HG02642 (cell line): ENCODE measurements around the gene TRDN.
"Not testable (repeated sequence)": the region's sequence is repeated elsewhere in the genome, so short reads cannot be mapped to it uniquely, and the experiment has no call there.

Experiments used
- ATAC-seq: cut with Tn5 transposase; IDR thresholded peaks from one replicate; pipeline ENCODE4 v1.9.1; 2021; ENCODE audit warnings: mild to moderate bottlenecking; ENCODE audit not compliant: unreplicated experiment, poor library complexity

The TRDN gene

GRCh38 chr6:123321020-123321419 is 315.7 kb downstream of the TRDN start:
- ATAC-seq: no peak

GRCh38 chr6:123316733-123317323 is 319.9 kb downstream of the TRDN start:
- no peak for ATAC-seq

GRCh38 chr6:123314459-123314858 is 322.3 kb downstream of the TRDN start:
- not testable (repeated sequence) for ATAC-seq

GRCh38 chr6:123309130-123309529 is 327.6 kb downstream of the TRDN start:
- ATAC-seq: no peak

- ATAC-seq: no peak
Measured at GRCh38 chr6:123306334-123306733, 330.4 kb downstream of the TRDN start.

GRCh38 chr6:123295672-123296071 is 341.1 kb downstream of the TRDN start:
- no peak for ATAC-seq

GRCh38 chr6:123295181-123295580 is 341.6 kb downstream of the TRDN start:
- no peak for ATAC-seq

GRCh38 chr6:123288649-123289048 is 348.1 kb downstream of the TRDN start:
- ATAC-seq: no peak

- ATAC-seq: no peak
Measured at GRCh38 chr6:123276546-123276980, 360.2 kb downstream of the TRDN start.

GRCh38 chr6:123263981-123264380 is 372.8 kb downstream of the TRDN start:
- ATAC-seq: no peak

GRCh38 chr6:123240626-123241025 is 396.1 kb downstream of the TRDN start:
- no peak for ATAC-seq

GRCh38 chr6:123233336-123233735 is 403.4 kb downstream of the TRDN start:
- ATAC-seq: no peak

- not testable (repeated sequence) for ATAC-seq
Measured at GRCh38 chr6:123227789-123228188, 409.0 kb downstream of the TRDN start.

GRCh38 chr6:123226398-123226797 is 410.4 kb downstream of the TRDN start:
- ATAC-seq: no peak

GRCh38 chr6:123224077-123224476 is 412.7 kb downstream of the TRDN start:
- ATAC-seq: no peak

GRCh38 chr6:123223461-123223860 is 413.3 kb downstream of the TRDN start:
- no peak for ATAC-seq

- ATAC-seq: no peak
Measured at GRCh38 chr6:123215211-123215610, 421.5 kb downstream of the TRDN start.

- ATAC-seq: no peak
Measured at GRCh38 chr6:123214433-123214832, 422.3 kb downstream of the TRDN start.

- no peak for ATAC-seq
Measured at GRCh38 chr6:123213921-123214320, 422.8 kb downstream of the TRDN start.

GRCh38 chr6:123211777-123212545 is 424.8 kb downstream of the TRDN start:
- no peak for ATAC-seq

GRCh38 chr6:123210645-123211044 is 426.1 kb downstream of the TRDN start:
- ATAC-seq: no peak

GRCh38 chr6:123207967-123208510 is 428.7 kb downstream of the TRDN start:
- no peak for ATAC-seq
